Mucosa of descending colon (tissue), 3 donors: Measurements from ENCODE around the gene EYA2. TPM values are rescaled to one million over a fixed set of nuclear protein-coding genes. Genes with fewer than 3 reads are reported as not detected.
A peak's percentile ranks its signal among the peaks of the same experiment; 100 is the strongest.

Experiments used
- ATAC-seq: fragments of 200-7000 bp; cut with Tn5 transposase; one replicate; pipeline ENCODE4 v1.9.1; 2020; ENCODE audit warnings: mild to moderate bottlenecking, moderate library complexity
- DNase-seq, 3 donors: peaks; one replicate each; pipeline ENCODE4 v3.0.0-alpha.2; 2020
- H3K36me3 ChIP-seq: fragments of 200-600 bp; one replicate; pipeline ENCODE4 v1.8.0; 2021; ENCODE audit warnings: low read depth, mild to moderate bottlenecking
- H3K4me1 ChIP-seq: fragments of 200-600 bp; one replicate; pipeline ENCODE4 v1.8.0; 2021; ENCODE audit warnings: low read depth, mild to moderate bottlenecking
- H3K4me3 ChIP-seq: fragments of 200-600 bp; one replicate; pipeline ENCODE4 v1.8.0; 2021; ENCODE audit warnings: mild to moderate bottlenecking
- H3K9me3 ChIP-seq: fragments of 200-600 bp; one replicate; pipeline ENCODE4 v1.8.0; 2021; ENCODE audit warnings: mild to moderate bottlenecking
- intact Hi-C, 2 donors: fragments of 100-400 bp; cut with DNase I in 1 of 2; cut with micrococcal nuclease in 1 of 2; formaldehyde crosslinking; loops; one replicate each; pipeline versions ENCODE4 v1.11.0 to v1.11.1; 2022; cut with DNase I, micrococcal nuclease
- total RNA-seq, 3 donors: library from RNA; stranded (reverse); fragmentation: NEBNext Ultra II Directional in 2 of 3; extraction: Animal tissue kit (Norgen Biotek cat#: 25700) in 2 of 3; gene quantifications; one replicate each; pipeline versions ENCODE4 v1.2.1 to v1.2.4, GENCODE V29; 2021 to 2023
- TF ChIP-seq, protein P1 (sequence below): fragments of 200-600 bp; IDR thresholded peaks from one replicate; pipeline ENCODE4 v1.8.0; 2022; ENCODE audit warnings: antibody characterized with exemption, mild to moderate bottlenecking
- donor health status: DM: no; HTN: no; CAD: no; lungs with moderate emphysema.
- donor health status: DM: no; HTN: no; CAD: no.
- donor health status: DM: no; HTN: yes; CAD: no.

EYA2 gene
- total RNA-seq, 3 donors from 2014 or later, result 14.3 to 22.3 (median 19.5) TPM

GRCh38 chr20:46997187-46997586 lies 102.5 kb downstream of the EYA2 start:
- no peak for DNase-seq
- H3K4me1 ChIP-seq, result no peaks in the 10 kb centered on the region
- intact Hi-C loops, result no loop called here
- no peaks in the 10 kb centered on the region for H3K9me3 ChIP-seq
- TF ChIP-seq, protein P1, sequence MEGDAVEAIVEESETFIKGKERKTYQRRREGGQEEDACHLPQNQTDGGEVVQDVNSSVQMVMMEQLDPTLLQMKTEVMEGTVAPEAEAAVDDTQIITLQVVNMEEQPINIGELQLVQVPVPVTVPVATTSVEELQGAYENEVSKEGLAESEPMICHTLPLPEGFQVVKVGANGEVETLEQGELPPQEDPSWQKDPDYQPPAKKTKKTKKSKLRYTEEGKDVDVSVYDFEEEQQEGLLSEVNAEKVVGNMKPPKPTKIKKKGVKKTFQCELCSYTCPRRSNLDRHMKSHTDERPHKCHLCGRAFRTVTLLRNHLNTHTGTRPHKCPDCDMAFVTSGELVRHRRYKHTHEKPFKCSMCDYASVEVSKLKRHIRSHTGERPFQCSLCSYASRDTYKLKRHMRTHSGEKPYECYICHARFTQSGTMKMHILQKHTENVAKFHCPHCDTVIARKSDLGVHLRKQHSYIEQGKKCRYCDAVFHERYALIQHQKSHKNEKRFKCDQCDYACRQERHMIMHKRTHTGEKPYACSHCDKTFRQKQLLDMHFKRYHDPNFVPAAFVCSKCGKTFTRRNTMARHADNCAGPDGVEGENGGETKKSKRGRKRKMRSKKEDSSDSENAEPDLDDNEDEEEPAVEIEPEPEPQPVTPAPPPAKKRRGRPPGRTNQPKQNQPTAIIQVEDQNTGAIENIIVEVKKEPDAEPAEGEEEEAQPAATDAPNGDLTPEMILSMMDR, result no peak
- ATAC-seq, result no peak
- no peaks in the 10 kb centered on the region for H3K36me3 ChIP-seq
- H3K4me3 ChIP-seq, result no peak overlapping the region

- TF ChIP-seq, protein P1, result no peak
- DNase-seq (no peak), ATAC-seq (peak; percentile 31)
- H3K4me3 ChIP-seq, result no peak overlapping the region
- H3K9me3 ChIP-seq, result no peaks in the 10 kb centered on the region
- no peaks in the 10 kb centered on the region for H3K4me1 ChIP-seq
- intact Hi-C loops, result no loop called here
- H3K36me3 ChIP-seq, result no peaks in the 10 kb centered on the region
These were observed 104.0 kb downstream of the EYA2 start for GRCh38 chr20:46998477-46999240.

DNA sequence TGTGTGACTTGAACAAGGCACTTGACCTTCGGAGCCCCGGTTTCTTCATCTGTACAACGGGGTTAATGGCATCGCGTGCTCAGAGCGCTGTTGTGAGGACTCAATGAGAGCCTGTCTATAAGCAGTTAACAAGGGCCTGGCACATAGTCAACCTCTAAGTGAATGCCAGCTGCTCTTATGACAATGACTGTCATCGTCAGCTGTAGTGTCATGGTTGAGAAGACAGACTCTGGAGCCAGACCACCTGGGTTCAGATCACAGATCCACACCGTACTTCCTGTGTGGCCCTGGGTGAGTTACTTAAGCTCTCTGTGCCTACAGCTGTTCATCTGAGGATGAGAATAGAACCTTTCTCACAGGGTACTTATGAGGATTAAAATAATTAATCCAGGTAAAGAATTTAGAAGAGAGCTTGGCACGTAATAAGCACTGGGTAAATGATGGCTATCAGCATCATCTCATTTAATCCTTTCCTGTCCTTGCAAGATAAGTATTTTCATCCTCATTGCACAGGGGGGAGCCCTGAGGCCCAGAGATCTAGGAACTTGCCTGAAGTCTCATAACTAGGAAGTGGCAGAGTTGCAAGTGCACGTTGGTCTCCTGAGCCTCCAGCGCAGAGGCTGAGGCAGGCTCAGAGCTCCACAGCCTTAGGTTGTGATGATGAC lies 105.3 kb downstream of the EYA2 start:
- H3K36me3 ChIP-seq, result no peaks in the 10 kb centered on the region
- no peaks in the 10 kb centered on the region for H3K4me1 ChIP-seq
- ATAC-seq, result no peak
- intact Hi-C loops, result no loop called here
- no peaks in the 10 kb centered on the region for H3K9me3 ChIP-seq
- TF ChIP-seq, protein P1, result no peak
- no peak for DNase-seq
- H3K4me3 ChIP-seq, result no peak overlapping the region

DNA sequence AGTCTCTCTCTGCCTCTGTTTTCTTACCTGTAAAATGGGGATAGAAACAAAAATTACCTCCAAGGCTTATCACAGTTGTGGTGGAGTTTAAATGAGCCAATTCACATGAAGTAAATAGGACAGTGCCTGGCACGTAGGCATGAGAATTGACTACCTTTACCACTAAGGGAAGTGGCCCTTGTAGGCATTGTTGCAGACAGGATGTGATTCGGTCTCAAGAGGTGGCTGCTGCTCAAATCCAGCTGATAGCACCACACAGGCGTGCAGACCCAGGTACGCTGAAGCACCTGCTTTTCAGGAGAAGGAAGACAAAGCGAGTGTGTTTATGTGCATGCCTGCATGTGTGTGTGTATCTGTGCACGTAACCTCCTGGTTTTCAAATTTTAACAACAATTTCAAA lies 108.6 kb downstream of the EYA2 start:
- DNase-seq, result no peak
- H3K9me3 ChIP-seq, result no peaks in the 10 kb centered on the region
- H3K4me3 ChIP-seq, result no peak overlapping the region
- H3K4me1 ChIP-seq, result no peaks in the 10 kb centered on the region
- intact Hi-C loops, result no loop called here
- ATAC-seq, result no peak
- no peaks in the 10 kb centered on the region for H3K36me3 ChIP-seq
- TF ChIP-seq, protein P1, result no peak

DNA sequence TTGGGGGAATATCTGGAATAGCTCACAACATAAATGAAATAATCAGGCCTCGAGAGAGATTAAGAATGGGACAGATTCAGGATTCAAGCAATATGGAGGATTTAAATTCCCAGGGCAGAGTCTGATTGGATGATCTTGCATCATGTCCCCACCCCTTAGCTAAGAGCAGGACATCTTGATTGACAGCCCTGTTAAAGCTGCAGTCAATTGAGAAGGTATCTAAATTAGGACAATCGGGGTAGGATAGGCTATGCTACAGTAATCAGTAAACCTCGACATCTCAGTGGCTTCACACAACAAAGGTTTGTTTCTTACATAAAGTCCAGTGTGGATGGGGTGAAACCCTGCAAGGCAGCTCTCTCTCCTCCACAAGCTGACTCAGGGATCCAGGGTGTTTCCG lies 109.5 kb downstream of the EYA2 start:
- H3K4me3 ChIP-seq, result no peak overlapping the region
- no peaks in the 10 kb centered on the region for H3K36me3 ChIP-seq
- TF ChIP-seq, protein P1, result no peak
- H3K4me1 ChIP-seq, result no peaks in the 10 kb centered on the region
- intact Hi-C loops, result no loop called here
- DNase-seq (no peak), ATAC-seq (no peak)
- H3K9me3 ChIP-seq, result no peaks in the 10 kb centered on the region
